Stimulated activated CD4-positive, alpha-beta T cell treated with anti-CD3 and anti-CD28 coated beads, Interleukin-4, amount 100 ng/mL, for 48 hours (primary cell): ENCODE results near the gene PNMT.
A peak's percentile ranks its signal among the peaks of the same experiment; 100 is the strongest.

Experiments used
- DNase-seq, 2 donors: peaks; one replicate each; pipeline ENCODE4 v3.0.0-alpha.2; 2020; ENCODE audit warnings: low read depth in 2 of 2

Gene PNMT

DNA sequence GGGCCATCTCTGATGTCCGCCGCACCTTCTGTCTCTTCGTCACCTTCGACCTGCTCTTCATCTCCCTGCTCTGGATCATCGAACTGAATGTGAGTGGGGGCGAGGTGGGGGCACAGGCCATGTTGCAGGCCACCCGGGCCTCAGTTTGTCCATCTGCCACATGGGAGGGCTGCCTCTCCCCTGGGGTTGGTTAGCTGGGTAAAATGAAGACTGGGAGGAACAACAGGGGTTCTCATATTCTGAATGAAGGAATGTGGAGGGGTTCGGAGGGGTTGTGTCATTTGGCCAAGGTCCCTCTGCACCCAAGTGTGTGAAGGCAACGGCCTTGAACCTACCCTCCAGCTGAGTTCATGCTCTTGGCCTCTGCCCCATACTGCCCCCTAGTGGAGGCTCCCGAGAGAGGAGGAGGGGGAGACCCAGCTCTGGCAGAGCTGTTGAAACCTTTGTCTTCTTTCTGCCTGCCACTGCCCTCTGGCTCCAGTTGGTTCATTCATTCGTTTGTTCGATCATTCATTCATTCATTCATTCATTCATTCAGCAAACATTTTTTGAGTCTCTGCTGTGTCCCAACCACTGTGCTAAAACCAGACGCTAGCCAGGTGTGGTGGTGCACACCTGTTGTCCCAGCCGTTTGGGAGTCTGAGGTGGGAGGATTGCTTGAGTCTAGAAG, 14.5 kb upstream of the PNMT start:
- peak; percentile 79 to 92 for DNase-seq

DNA sequence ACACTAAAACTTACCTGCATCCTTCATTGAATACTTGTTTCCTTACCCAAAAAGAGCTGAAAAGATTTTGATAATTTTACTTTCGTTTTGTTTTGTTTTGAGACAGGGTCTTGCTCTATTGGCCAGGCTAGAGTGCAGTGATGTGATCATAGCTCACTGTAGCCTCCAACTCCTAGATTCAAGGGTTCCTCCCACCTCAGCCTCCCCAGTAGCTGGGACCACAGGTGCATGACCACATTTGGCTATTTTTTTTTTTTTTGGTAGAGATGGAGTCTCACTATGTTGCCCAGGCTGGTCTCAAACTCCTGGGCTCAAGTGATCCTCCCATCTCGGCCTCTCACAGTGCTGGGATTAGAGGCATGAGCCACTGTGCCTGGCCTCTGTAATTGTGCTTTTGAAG, 13.1 kb upstream of the PNMT start:
- DNase-seq, result no peak

DNA sequence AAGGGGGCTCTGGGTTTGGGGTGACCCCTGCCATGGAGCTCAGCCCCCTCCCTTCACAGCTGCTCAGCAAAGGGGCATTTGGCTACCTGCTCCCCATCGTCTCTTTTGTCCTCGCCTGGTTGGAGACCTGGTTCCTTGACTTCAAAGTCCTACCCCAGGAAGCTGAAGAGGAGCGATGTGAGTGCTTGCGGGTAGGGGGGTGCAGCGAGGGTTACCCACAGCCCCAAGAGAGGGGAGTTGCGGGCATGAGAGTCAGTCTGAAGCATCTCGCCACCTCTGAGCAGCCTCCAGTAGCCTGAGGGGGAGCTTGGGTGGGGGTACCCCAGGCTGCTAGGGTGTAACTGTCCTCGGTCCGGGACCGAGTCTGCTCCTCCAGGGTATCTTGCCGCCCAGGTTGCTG, 9.9 kb upstream of the PNMT start:
- no peak for DNase-seq

DNA sequence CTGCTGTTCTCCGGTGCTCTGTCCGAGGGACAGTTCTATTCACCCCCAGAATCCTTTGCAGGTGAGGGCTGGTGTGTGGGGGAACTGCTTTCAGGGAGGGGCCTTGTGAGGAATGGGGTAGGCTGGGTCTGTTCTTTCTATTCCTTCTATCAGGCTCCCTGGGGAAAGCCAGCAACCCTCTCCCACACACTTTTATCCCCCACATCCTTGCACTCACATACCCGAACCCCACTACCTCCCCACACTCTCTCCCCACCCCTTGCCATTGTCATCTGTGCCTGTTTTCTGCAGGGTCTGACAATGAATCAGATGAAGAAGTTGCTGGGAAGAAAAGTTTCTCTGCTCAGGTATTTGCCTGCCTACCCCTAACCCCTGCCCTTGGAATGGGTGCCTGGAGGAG, 9.5 kb upstream of the PNMT start:
- DNase-seq, result no peak

DNA sequence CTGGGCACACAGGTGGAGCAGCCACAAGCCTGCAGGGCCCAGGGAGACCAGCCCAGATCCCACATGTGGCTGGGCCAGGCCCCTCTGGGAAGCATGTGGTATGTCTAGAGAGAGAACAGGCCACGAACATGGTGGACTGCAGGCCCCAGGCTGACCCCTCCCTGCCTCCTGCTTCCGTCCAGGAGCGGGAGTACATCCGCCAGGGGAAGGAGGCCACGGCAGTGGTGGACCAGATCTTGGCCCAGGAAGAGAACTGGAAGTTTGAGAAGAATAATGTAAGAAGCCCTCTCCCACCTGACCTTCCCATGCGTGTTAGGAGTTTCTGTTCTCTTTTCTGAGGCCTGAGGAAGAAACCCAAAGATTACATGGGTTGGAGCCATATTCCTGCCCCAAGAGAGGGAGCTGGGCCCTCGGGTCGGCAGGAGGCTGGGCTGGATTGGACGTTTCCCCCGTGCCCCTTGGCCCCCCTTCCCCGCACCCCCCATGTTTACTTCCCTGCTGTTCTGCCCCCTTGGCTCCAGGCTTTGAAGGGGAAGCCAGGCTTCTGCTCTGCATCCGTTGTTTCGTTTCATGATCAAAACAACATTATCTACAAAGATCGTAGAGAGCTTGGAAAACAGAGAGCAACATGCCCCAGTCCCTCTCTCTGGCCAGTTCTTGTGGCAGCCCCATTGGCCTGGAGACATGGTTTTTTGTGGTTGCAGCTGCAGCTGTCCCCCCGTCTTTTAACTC, 8.8 kb upstream of the PNMT start:
- no peak for DNase-seq

DNA sequence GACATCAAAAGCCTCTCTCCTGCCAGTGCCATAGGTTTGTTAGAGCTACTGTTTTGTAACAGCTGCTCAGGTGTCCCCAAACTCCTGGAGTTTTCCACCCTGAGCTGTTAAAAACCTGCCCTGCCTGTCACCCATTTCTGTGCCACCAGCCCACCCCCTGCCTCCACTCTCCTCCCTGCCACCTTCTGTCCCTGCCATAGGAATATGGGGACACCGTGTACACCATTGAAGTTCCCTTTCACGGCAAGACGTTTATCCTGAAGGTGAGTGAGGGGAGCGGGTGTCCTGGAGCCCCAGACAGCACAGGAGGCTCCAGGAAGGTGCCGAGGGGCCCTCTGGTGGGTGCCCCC, 8.3 kb upstream of the PNMT start:
- DNase-seq, result no peak

DNA sequence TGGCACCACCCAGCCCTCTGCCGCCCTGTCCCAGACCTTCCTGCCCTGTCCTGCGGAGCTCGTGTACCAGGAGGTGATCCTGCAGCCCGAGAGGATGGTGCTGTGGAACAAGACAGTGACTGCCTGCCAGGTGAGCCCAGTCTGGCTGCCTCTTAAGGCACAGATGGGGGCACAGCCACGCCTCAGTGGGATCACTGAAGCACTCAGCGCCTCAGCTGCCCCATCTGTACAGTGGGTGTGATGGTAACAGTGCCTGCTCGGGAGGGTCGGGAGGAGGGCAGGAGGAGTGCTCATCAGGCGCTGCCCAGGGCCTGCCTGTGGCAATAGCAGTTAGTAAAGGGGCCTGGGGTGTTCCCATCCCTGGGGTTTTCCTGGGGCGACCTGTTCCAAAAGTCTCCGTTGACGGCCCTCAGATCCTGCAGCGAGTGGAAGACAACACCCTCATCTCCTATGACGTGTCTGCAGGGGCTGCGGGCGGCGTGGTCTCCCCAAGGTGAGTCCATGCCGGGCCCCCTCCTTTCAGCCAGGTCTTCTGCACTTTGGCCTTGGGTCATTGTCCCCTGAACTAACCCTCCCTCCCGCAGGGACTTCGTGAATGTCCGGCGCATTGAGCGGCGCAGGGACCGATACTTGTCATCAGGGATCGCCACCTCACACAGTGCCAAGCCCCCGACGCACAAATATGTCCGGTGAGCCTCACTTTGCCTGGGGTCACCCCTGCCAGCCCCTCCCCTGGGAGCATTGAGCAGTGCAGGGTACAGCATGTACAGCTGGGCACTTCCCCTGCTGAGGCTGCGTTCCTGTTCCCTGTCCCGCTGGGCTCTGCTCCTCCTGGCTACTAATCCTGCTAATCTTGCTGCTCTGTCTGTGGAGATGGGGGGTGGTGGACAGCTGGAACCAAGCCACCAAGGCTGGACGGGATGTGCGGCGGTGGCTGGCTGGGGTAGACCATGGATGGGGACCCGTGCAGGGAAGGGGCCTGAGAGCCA, 7.6 kb upstream of the PNMT start:
- no peak for DNase-seq

DNA sequence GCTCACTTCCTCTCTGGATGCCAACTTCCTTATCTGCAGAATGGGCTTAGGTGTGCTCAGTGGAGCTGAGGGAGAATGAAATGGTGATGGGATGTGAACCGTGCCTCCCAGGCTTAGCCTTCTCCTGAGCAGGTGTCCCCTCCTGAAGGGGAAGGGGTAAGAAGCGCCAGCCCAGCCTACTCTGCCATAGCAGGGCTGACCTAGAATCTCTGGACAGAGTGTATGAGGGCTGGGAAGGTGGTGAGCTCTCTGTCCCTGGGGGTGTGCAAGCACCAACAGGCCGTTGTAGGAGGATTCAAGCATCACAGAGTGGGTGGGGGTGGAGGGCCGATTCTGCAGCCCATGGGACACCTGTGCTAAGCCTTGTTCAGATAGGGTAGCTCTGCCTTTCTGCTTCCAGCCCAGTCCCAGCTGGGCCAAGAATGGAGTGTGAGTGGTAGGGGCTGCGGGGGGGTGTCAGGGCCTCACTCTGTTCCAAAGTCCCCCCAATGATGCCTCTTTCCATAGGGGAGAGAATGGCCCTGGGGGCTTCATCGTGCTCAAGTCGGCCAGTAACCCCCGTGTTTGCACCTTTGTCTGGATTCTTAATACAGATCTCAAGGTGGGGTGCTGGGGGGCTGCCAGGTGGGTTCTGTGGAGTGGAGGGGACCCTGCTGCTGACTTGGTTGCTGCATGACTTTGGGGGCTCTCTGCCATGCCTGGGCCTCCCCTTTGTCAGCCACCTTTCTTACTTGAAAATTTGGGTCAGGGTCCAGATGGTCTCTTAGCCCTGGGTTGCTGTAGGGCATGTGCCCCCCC, 6.3 kb upstream of the PNMT start:
- DNase-seq, result no peak

DNA sequence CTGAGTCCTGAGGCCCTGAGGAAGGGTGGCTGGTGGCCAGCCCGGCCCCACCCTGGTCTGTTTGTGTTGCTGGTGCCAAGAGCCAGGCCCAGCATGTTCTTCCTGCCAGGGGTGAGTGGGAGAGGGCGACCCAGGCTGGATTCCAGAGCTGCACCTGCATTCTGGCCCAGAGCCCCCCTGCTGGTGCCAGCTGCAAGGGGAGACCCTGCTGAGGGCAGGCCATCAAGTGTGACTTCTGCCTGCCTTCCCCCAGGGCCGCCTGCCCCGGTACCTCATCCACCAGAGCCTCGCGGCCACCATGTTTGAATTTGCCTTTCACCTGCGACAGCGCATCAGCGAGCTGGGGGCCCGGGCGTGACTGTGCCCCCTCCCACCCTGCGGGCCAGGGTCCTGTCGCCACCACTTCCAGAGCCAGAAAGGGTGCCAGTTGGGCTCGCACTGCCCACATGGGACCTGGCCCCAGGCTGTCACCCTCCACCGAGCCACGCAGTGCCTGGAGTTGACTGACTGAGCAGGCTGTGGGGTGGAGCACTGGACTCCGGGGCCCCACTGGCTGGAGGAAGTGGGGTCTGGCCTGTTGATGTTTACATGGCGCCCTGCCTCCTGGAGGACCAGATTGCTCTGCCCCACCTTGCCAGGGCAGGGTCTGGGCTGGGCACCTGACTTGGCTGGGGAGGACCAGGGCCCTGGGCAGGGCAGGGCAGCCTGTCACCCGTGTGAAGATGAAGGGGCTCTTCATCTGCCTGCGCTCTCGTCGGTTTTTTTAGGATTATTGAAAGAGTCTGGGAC, 5.5 kb upstream of the PNMT start:
- no peak for DNase-seq

DNA sequence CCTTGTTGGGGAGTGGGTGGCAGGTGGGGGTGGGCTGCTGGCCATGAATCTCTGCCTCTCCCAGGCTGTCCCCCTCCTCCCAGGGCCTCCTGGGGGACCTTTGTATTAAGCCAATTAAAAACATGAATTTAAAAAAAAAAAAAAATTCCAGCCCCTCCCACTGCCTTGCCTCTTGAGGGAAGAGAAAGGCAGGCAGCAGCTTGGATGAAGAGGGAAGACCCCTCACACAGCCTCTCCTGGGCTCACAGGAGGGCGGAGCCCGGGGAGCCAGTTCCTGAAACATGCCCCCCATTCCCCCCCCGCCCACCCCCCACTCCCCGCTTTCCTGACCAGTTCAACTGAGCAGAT, 4.9 kb upstream of the PNMT start:
- no peak for DNase-seq

DNA sequence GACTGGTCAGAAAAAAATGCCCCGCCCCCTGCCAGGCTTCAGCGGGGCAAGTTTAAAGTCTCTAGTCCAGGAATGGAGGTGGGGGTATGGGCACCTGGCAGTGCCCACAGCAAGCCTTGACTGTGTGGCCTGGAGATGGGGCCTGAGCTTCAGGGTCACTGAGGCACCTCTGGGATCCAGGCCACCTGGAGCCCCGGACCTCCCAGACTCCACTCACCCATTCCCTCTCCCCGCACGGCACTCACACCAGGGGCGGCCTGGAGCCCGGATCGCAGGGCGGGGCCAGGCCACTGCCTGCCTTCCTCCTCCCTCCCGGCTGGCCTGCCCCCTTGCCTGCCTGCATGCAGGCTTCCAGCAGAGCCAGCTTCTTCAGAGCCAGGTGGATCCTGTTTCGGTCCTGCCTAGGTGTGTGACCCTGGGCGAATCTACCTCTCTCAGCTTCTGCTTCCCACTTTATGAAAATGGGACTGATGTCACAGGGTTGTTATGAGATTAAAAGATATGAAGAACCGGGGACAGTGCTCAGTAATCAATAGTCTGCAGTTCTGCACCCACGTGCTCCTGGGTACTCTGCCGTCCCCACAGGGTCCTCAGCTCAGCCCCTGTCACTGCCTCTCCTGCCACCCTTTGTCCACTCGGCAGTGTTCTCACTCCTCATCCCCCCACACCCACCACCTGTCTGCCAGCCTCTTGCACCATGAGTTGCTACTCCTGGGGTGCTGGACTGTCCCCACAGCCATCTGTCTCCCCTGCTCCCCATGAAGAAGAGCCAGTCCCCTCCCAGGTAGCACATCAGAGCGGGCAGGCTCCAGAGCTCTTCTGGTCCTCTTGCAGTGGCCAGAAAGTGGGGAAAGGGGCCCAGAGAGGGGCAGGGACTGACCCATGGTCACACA, 4.3 kb upstream of the PNMT start:
- no peak for DNase-seq

DNA sequence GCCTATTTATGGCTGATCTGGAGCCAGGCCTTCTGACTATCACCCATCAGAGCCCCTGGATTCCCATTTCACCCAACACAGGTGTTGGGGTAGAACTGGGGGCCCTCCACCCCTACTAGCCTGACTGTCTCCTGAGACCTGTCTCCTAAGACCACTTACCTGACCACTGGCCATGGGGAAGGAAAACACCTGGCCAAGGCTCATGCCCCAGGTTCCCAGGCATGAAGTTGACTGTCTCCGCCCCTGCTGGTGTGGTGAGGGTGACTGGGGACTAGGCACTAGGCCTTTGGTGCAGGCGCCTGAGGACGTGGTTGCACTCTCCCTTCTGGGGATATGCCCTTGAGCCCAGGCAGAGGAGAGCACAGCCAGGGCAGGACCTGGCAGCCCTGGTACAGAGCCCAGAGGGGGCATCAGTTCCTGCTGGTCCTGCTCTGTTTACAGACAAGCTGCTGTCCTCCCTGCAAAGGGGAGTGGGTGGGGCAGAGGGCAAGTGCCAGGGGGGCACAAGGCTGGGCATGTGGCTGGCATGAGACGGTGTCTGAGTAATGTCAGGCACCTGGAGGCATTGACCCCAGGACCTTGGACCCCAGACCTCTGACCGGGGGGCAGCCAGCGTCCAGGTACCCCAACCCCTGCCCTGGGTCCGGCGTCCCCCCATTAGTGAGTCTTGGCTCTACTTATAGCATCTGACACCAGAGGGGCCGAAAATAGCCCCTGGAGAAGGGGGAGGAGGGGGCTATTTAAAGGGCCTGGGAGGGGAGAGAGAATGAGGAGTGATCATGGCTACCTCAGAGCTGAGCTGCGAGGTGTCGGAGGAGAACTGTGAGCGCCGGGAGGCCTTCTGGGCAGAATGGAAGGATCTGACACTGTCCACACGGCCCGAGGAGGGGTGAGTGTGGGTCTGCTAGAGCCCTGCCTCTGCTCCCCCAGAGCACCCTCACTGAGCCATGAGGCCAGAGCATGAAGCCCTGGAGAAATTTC, 3.4 kb upstream of the PNMT start, which contains the start of gene TCAP:
Gene TCAP (plus strand): TSS at position 769 of the 981 bp plus-strand sequence. CDS start 11 bp downstream, at position 780.
- DNase-seq, result no peak

DNA sequence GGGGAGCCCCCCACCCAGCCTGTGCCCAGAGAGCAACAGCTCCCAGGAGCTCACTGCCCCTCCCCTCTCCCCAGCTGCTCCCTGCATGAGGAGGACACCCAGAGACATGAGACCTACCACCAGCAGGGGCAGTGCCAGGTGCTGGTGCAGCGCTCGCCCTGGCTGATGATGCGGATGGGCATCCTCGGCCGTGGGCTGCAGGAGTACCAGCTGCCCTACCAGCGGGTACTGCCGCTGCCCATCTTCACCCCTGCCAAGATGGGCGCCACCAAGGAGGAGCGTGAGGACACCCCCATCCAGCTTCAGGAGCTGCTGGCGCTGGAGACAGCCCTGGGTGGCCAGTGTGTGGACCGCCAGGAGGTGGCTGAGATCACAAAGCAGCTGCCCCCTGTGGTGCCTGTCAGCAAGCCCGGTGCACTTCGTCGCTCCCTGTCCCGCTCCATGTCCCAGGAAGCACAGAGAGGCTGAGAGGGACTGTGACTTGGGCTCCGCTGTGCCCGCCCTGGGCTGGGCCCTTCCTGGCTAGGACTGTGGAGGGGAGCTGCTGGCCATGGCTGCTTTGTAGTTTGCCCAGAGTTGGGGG, 2.5 kb upstream of the PNMT start:
- no peak for DNase-seq

DNA sequence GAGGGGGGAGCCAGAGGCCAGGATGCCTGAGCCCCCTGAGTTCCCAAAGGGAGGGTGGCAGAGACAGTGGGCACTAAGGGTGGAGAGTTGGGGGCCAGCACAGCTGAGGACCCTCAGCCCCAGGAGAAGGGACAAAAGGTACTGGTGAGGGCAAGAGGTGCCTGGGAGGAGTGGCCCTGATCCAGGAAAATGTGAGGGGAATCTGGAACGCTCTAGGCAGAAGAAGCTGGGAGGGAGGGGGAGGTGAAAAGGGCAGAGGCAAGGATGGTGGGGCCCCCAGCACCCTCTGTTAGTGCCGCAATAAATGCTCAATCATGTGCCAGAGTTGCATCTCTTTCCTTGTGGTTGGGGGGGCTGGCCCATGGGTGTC, 2.0 kb upstream of the PNMT start:
- no peak for DNase-seq

DNA sequence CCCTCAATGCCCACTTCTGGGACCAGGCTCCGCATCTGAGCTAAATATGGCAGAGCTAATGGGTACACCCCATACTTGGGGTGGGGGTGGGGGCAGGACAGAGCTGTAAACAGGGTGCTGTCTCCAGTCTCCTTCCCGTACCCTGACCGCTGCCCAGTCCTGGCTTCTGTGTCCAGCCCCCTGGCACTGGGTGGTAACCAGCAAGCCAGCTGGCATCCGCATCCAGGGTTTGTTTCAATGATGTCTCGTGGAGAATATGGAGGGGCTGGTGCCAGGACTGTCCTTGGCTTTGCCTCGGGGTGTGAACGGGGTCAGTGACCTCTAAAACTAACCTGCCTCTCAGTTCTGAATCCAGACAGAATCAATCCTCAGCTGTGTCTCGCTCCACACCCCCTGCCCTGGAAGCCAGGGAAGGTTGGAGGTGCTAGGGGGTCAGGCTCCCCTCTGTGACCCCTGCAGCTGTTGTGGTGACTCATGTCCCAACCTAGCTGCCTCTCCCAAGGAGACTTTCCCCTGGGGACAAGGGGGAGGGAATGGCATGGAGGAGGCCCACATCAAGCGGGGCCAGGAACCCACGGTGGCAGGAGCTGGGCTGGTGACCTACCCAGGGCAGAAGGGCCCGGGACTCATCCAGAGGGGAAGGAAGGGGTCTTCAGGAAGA, 1.5 kb upstream of the PNMT start:
- no peak for DNase-seq

DNA sequence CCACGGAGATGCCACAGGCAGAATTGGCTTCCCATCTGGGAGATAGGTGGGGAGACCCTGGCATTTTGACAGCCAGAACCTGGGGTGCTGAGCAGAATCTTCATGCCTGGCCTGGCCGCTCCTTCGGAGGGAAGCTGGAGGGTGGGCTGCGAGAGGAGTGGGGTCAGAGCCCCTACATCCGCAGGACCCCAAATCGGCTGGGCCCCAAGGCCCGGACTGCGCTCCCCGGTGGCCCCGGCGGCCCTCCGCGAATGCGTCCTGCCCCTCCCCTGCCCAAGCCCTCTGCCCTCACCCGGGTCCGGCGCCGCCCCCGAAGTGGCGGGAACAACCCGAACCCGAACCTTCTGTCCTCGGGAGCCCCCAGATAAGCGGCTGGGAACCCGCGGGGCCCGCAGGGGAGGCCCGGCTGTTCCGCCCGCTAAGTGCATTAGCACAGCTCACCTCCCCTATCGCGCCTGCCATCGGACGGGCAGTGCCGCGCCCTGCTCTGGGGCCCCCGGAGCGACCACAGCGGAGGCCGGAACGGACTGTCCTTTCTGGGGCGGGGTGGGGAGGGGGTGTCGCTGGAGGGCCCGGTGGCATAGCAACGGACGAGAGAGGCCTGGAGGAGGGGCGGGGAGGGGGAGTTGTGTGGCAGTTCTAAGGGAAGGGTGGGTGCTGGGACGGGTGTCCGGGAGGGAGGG, 850 bp upstream of the PNMT start:
- no peak for DNase-seq
